ENCODE results near the gene PDE4D. TPM values are rescaled to one million over a fixed set of nuclear protein-coding genes. Genes with fewer than 3 reads are reported as not detected.

PDE4D gene
- total RNA-seq, 1 experiment from 2014 or later: 2.1 TPM

- Histone ChIP-seq H2AFZ (ENCODE audit: low read length) (no peak overlapping the region), H3K23me2 (ENCODE audit: insufficient read length, low read depth, low read length, poor library complexity, severe bottlenecking) (no peaks in the 10 kb centered on the region), H3K27me3 (ENCODE audit: insufficient read depth, low read length) (no peaks in the 10 kb centered on the region), H4K20me1 (ENCODE audit: control insufficient read depth, insufficient read depth, insufficient read length) (no peaks in the 10 kb centered on the region), H2BK20ac (ENCODE audit: low read depth, low read length, poor library complexity, severe bottlenecking) (no peak overlapping the region), H3K23ac (ENCODE audit: insufficient read length, low read depth, low read length) (no peak overlapping the region), H4K91ac (ENCODE audit: insufficient read length, low read depth, low read length) (no peak overlapping the region), H3K9ac (ENCODE audit: extremely low read depth, insufficient read length, low read length) (no peak overlapping the region), H2BK5ac (ENCODE audit: insufficient read length, low read length) (no peak overlapping the region), H3K18ac (ENCODE audit: insufficient read length, low read depth, low read length) (no peak overlapping the region), H2BK12ac (ENCODE audit: insufficient read length, low read depth, low read length) (no peak overlapping the region), H2BK120ac (ENCODE audit: low read depth, low read length, poor library complexity, severe bottlenecking) (no peak overlapping the region), H3T11ph (ENCODE audit: low read length) (no peak overlapping the region), H4K8ac (replicated peaks; ENCODE audit: insufficient read length, low read depth, low read length) (no peak overlapping the region), H3K79me1 (ENCODE audit: insufficient read depth, low read depth, low read length, poor library complexity, severe bottlenecking) (no peaks in the 10 kb centered on the region), H2AK5ac (ENCODE audit: insufficient read length, low read length) (no peak overlapping the region), H3K79me2 (ENCODE audit: insufficient read depth, low read length) (no peaks in the 10 kb centered on the region), H2BK15ac (ENCODE audit: low read depth, low read length) (no peak overlapping the region), H3K4me1 (ENCODE audit: insufficient read depth, low read length) (no peaks in the 10 kb centered on the region), H3K4ac (ENCODE audit: low read depth, low read length) (no peak overlapping the region), H3K4me2 (ENCODE audit: insufficient read depth, insufficient read length, low read length) (no peak overlapping the region), H3K56ac (ENCODE audit: insufficient read length, low read depth, low read length) (no peak overlapping the region), H3K14ac (ENCODE audit: insufficient read depth, low read length) (no peak overlapping the region), H3K9me3 (ENCODE audit: control insufficient read depth, low read depth, low read length) (no peaks in the 10 kb centered on the region), H4K5ac (ENCODE audit: insufficient read length, low read depth, low read length) (no peak overlapping the region), H3K27ac (ENCODE audit: insufficient read length, low read depth, low read length) (no peak overlapping the region)
- no peak for TF ChIP-seq CTCF (conservative IDR thresholded peaks at IDR 0.05)
- no peak overlapping the region; a peak in 1 of 7 replicates for H3K27ac Mint-ChIP-seq
- no peak for DNase-seq
- no peaks in the 10 kb centered on the region for H3K36me3 Mint-ChIP-seq (ENCODE audit: insufficient read depth in 1 of 3, low read depth in 3 of 3)
- no CpG with 5 or more reads among the region's 1 CpG for WGBS (ENCODE audit: extremely low coverage, insufficient read length, low lambda C conversion rate)
- H3K4me3 Mint-ChIP-seq: no peak overlapping the region
- no peaks in the 10 kb centered on the region for H3K4me1 Mint-ChIP-seq
- H3K9me3 Mint-ChIP-seq: no peaks in the 10 kb centered on the region
- H3K27me3 Mint-ChIP-seq (ENCODE audit: low read depth): no peaks in the 10 kb centered on the region
Observed at GRCh38 chr5:59173578-59173977, 719.9 kb downstream of the PDE4D start.
